Measurements from ENCODE around the gene CDH2. TPM values are rescaled to one million over a fixed set of nuclear protein-coding genes. Genes with fewer than 3 reads are reported as not detected.

The CDH2 gene
- total and polyA plus RNA-seq, 2 experiments from 2014 or later, result 103 to 165 TPM

DNA sequence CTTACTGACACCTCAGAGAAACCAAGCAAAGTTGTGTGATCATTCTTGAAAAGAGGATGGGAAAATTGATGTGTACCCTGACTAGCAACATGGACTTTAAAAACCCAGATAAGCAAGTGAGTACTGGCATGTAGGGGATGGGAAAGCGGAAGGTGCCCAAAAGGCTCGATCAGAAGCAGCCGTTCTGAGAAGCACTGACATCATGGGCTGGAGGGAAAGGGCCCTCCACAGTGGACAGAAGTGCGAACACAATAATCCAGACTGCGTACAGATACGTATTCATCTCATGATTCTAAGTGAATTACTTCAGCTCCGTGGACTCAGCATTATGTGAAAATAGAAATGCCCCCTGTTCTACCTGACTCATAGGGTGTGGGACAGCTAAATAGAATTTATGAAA lies 42.2 kb downstream of the CDH2 start:
- Histone ChIP-seq H3K4me3 (no peak overlapping the region), H3K4me1 (ENCODE audit: insufficient read depth) (0 out of 2 replicates have a peak, but pooled peaks cover 3% of the 10 kb centered on the region), H3K27ac (no peak overlapping the region), H3K9me3 (ENCODE audit: low read depth) (no peaks in the 10 kb centered on the region), H3K79me2 (ENCODE audit: insufficient read depth) (peaks cover 97% of the 10 kb centered on the region), H3F3A (ENCODE audit: insufficient read depth) (peaks cover 11% of the 10 kb centered on the region; the same call in 1 of the 2 replicates), H3K9ac (no peak overlapping the region), H3K27me3 (replicated peaks; ENCODE audit: insufficient read depth) (no peaks in the 10 kb centered on the region), H4K20me1 (ENCODE audit: insufficient read depth) (no peaks in the 10 kb centered on the region), H3K9me2 (ENCODE audit: insufficient read depth) (no peaks in the 10 kb centered on the region), H2AFZ (no peak overlapping the region), H3K4me2 (ENCODE audit: unreplicated experiment) (no peak overlapping the region), H3K36me3 (ENCODE audit: low read depth) (no peaks in the 10 kb centered on the region)
- in situ Hi-C loops (cut with MboI), result no loop called here
- TF ChIP-seq EZH2phosphoT487 (IDR thresholded peaks at IDR 0.05; ENCODE audit: insufficient read depth, low read depth) (no peak), EZH2 (IDR thresholded peaks at IDR 0.05; ENCODE audit: insufficient read depth, poor library complexity, severe bottlenecking) (no peak)
- WGBS, 2 experiments (ENCODE audit: low coverage in 1 of 2, low lambda C conversion rate in 2 of 2, missing lambda C conversion rate in 2 of 2), result 88 to 96% methylated on average over 7 of the region's 7 CpGs
- DNase-seq, result no peak

DNA sequence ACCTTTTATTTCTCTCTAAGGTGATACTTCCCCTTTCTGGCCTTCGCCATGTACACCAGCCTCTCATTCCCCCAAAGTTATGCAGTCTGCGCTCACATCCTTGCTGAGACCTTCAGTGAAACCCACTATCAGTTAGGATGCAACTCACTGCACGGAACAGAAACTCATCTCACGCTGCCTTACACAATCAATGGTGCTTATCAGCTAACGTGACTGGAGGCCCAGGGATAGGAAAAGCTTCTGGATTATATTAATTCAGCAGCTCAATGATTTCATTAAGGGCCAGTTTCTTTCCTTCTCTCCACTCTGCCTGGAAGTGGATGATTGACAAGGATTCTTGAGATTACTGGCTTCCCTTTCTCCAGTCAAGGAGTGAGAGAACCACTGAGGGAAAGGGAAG lies 44.8 kb downstream of the CDH2 start:
- Histone ChIP-seq H3K9me3 (ENCODE audit: low read depth) (no peaks in the 10 kb centered on the region), H3K9me2 (ENCODE audit: insufficient read depth) (no peaks in the 10 kb centered on the region), H3K4me1 (ENCODE audit: insufficient read depth) (peaks cover 19% of the 10 kb centered on the region; the same call in 1 of the 2 replicates), H3K9ac (no peak overlapping the region), H3K4me2 (ENCODE audit: unreplicated experiment) (no peak overlapping the region), H3K27me3 (replicated peaks; ENCODE audit: insufficient read depth) (no peaks in the 10 kb centered on the region), H3K79me2 (ENCODE audit: insufficient read depth) (peaks cover 99% of the 10 kb centered on the region), H3K4me3 (no peak overlapping the region), H4K20me1 (ENCODE audit: insufficient read depth) (no peaks in the 10 kb centered on the region), H2AFZ (no peak overlapping the region), H3K27ac (no peak overlapping the region), H3F3A (ENCODE audit: insufficient read depth) (peaks cover 7% of the 10 kb centered on the region; the same call in 1 of the 2 replicates), H3K36me3 (ENCODE audit: low read depth) (no peaks in the 10 kb centered on the region)
- TF ChIP-seq EZH2 (IDR thresholded peaks at IDR 0.05; ENCODE audit: insufficient read depth, poor library complexity, severe bottlenecking) (no peak), EZH2phosphoT487 (IDR thresholded peaks at IDR 0.05; ENCODE audit: insufficient read depth, low read depth) (no peak)
- in situ Hi-C loops (cut with MboI), result no loop called here
- WGBS, 2 experiments (ENCODE audit: low coverage in 1 of 2, low lambda C conversion rate in 2 of 2, missing lambda C conversion rate in 2 of 2), result 84 to 86% methylated on average over 5 of the region's 5 CpGs
- no peak for DNase-seq

GRCh38 chr18:28128659-28128980 lies 48.3 kb downstream of the CDH2 start:
- WGBS, 2 experiments (ENCODE audit: low coverage in 1 of 2, low lambda C conversion rate in 2 of 2, missing lambda C conversion rate in 2 of 2), result 90 to 96% methylated on average over 3 of the region's 3 CpGs
- no peak overlapping the region for H3K9ac ChIP-seq
- H3K4me1 ChIP-seq (ENCODE audit: insufficient read depth), result peaks cover 33% of the 10 kb centered on the region
- no peaks in the 10 kb centered on the region for H3K27me3 ChIP-seq (replicated peaks; ENCODE audit: insufficient read depth)
- H3K27ac ChIP-seq, result no peak overlapping the region
- no peaks in the 10 kb centered on the region for H4K20me1 ChIP-seq (ENCODE audit: insufficient read depth)
- peaks cover 99% of the 10 kb centered on the region for H3K79me2 ChIP-seq (ENCODE audit: insufficient read depth)
- peaks cover 22% of the 10 kb centered on the region; the same call in 1 of the 2 replicates for H3F3A ChIP-seq (ENCODE audit: insufficient read depth)
- no peak overlapping the region for H3K4me2 ChIP-seq (ENCODE audit: unreplicated experiment)
- no peaks in the 10 kb centered on the region for H3K9me2 ChIP-seq (ENCODE audit: insufficient read depth)
- H3K9me3 ChIP-seq (ENCODE audit: low read depth), result no peaks in the 10 kb centered on the region
- TF ChIP-seq EZH2 (IDR thresholded peaks at IDR 0.05; ENCODE audit: insufficient read depth, poor library complexity, severe bottlenecking), result no peak
- TF ChIP-seq EZH2phosphoT487 (IDR thresholded peaks at IDR 0.05; ENCODE audit: insufficient read depth, low read depth), result no peak
- no peak overlapping the region for H3K4me3 ChIP-seq
- no peak for DNase-seq
- in situ Hi-C loops (cut with MboI), result no loop called here
- H3K36me3 ChIP-seq (ENCODE audit: low read depth), result no peaks in the 10 kb centered on the region
- no peak overlapping the region for H2AFZ ChIP-seq

- no peak overlapping the region for H3K4me2 ChIP-seq (ENCODE audit: unreplicated experiment)
- no peaks in the 10 kb centered on the region for H4K20me1 ChIP-seq (ENCODE audit: insufficient read depth)
- no peak for TF ChIP-seq EZH2phosphoT487 (IDR thresholded peaks at IDR 0.05; ENCODE audit: insufficient read depth, low read depth)
- no peak for TF ChIP-seq EZH2 (IDR thresholded peaks at IDR 0.05; ENCODE audit: insufficient read depth, poor library complexity, severe bottlenecking)
- no peak overlapping the region for H2AFZ ChIP-seq
- H3K36me3 ChIP-seq (ENCODE audit: low read depth), result no peaks in the 10 kb centered on the region
- WGBS, 2 experiments (ENCODE audit: low coverage in 1 of 2, low lambda C conversion rate in 2 of 2, missing lambda C conversion rate in 2 of 2), result 68 to 72% methylated on average over 5 of the region's 5 CpGs
- H3K79me2 ChIP-seq (ENCODE audit: insufficient read depth), result peaks cover 100% of the 10 kb centered on the region
- peak; percentile 54 for DNase-seq
- no peak overlapping the region for H3K9ac ChIP-seq
- H3F3A ChIP-seq (ENCODE audit: insufficient read depth), result peaks cover 22% of the 10 kb centered on the region; the same call in 1 of the 2 replicates
- H3K4me1 ChIP-seq (ENCODE audit: insufficient read depth), result peaks cover 39% of the 10 kb centered on the region
- in situ Hi-C loops (cut with MboI), result no loop called here
- no peak overlapping the region for H3K4me3 ChIP-seq
- H3K9me3 ChIP-seq (ENCODE audit: low read depth), result no peaks in the 10 kb centered on the region
- no peaks in the 10 kb centered on the region for H3K27me3 ChIP-seq (replicated peaks; ENCODE audit: insufficient read depth)
- H3K27ac ChIP-seq, result no peak overlapping the region
- no peaks in the 10 kb centered on the region for H3K9me2 ChIP-seq (ENCODE audit: insufficient read depth)
These were observed 48.9 kb downstream of the CDH2 start for GRCh38 chr18:28127763-28128658.
